Measurements from ENCODE around the gene TLE1.

DNA sequence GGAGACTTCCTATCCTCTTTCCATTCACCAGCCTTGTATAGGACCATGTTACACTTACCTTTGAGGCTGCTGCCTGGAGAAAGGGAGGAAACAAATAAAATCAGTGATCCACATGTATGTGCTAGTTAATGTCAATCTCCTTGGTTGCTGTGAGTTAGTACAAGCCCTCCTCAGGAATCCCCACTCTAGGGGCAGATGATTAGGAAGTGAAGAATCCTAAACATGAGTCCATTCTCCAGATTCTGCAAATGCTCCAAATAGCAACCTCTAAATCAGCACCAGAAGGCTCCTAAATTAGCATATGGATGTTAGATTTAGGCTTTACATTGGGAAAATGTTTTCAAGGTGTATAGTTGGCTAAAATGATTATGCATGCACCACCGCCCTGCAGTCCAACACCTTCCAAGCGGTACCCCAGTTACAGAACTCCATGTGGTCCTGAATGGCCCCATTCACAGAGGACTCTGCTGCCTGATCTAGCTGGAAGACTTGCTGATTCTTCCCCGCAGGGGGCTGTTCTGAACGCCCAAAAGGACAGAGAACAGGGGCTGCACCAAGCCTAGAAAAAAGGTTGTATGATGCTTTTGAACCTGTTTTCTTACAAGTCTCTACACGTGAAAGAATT, 123.2 kb downstream of the TLE1 start:
- TF ChIP-seq CTCF (IDR thresholded peaks at IDR 0.05) (no peak), ATF6 (CRISPR knock-in tag; IDR thresholded peaks at IDR 0.05) (no peak), MXD4 (CRISPR knock-in tag; IDR thresholded peaks at IDR 0.05; ENCODE audit: borderline replicate concordance) (no peak), ZNF416 (CRISPR knock-in tag; IDR thresholded peaks at IDR 0.05) (no peak), TCF7 (CRISPR knock-in tag; IDR thresholded peaks at IDR 0.05; ENCODE audit: low read depth) (no peak), NR2C2 (CRISPR knock-in tag; IDR thresholded peaks at IDR 0.05) (no peak), ATF3 (CRISPR knock-in tag; conservative IDR thresholded peaks at IDR 0.05) (no peak), FOXP4 (CRISPR knock-in tag; IDR thresholded peaks at IDR 0.05) (no peak)
- TF ChIP-seq, protein P1, sequence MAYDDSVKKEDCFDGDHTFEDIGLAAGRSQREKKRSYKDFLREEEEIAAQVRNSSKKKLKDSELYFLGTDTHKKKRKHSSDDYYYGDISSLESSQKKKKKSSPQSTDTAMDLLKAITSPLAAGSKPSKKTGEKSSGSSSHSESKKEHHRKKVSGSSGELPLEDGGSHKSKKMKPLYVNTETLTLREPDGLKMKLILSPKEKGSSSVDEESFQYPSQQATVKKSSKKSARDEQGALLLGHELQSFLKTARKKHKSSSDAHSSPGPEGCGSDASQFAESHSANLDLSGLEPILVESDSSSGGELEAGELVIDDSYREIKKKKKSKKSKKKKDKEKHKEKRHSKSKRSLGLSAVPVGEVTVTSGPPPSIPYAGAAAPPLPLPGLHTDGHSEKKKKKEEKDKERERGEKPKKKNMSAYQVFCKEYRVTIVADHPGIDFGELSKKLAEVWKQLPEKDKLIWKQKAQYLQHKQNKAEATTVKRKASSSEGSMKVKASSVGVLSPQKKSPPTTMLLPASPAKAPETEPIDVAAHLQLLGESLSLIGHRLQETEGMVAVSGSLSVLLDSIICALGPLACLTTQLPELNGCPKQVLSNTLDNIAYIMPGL (CRISPR knock-in tag; IDR thresholded peaks at IDR 0.05): no peak
- TF ChIP-seq, protein P2, sequence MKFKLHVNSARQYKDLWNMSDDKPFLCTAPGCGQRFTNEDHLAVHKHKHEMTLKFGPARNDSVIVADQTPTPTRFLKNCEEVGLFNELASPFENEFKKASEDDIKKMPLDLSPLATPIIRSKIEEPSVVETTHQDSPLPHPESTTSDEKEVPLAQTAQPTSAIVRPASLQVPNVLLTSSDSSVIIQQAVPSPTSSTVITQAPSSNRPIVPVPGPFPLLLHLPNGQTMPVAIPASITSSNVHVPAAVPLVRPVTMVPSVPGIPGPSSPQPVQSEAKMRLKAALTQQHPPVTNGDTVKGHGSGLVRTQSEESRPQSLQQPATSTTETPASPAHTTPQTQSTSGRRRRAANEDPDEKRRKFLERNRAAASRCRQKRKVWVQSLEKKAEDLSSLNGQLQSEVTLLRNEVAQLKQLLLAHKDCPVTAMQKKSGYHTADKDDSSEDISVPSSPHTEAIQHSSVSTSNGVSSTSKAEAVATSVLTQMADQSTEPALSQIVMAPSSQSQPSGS (CRISPR knock-in tag; IDR thresholded peaks at IDR 0.05; ENCODE audit: borderline replicate concordance, low read depth): no peak
- TF ChIP-seq, protein P3, sequence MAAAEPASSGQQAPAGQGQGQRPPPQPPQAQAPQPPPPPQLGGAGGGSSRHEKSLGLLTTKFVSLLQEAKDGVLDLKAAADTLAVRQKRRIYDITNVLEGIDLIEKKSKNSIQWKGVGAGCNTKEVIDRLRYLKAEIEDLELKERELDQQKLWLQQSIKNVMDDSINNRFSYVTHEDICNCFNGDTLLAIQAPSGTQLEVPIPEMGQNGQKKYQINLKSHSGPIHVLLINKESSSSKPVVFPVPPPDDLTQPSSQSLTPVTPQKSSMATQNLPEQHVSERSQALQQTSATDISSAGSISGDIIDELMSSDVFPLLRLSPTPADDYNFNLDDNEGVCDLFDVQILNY (CRISPR knock-in tag; IDR thresholded peaks at IDR 0.05): no peak
